Loucy (cell line): Measurements from ENCODE around the gene FCN3.
"Not testable (repeated sequence)": the region's sequence is repeated elsewhere in the genome, so short reads cannot be mapped to it uniquely, and the experiment has no call there.

Experiments
- H2AFZ ChIP-seq: fragments of 200-600 bp; sonication (generic); 2 replicates; pipeline ENCODE4 v1.6.0; 2016; ENCODE audit warnings: antibody characterized with exemption, mild to moderate bottlenecking, low read length, moderate library complexity
- H3F3A ChIP-seq: fragments of 200-600 bp; 2 replicates; pipeline ENCODE4 v1.6.0; 2016; ENCODE audit warnings: antibody characterized with exemption, low read depth, mild to moderate bottlenecking
- H3K27me3 ChIP-seq: fragments of 200-600 bp; sonication (generic); 2 replicates; pipeline ENCODE4 v1.6.1; 2014; ENCODE audit warnings: low read length, mild to moderate bottlenecking; ENCODE audit not compliant: insufficient read depth, poor library complexity, severe bottlenecking
- H3K36me3 ChIP-seq: fragments of 200-600 bp; sonication (generic); 2 replicates; pipeline ENCODE4 v1.6.1; 2016; ENCODE audit warnings: low read length; ENCODE audit not compliant: insufficient read depth
- H3K4me1 ChIP-seq: fragments of 200-600 bp; sonication (generic); 2 replicates; pipeline ENCODE4 v1.5.1; 2014; ENCODE audit warnings: low read length, mild to moderate bottlenecking; ENCODE audit not compliant: insufficient read depth, poor library complexity, severe bottlenecking
- H3K4me2 ChIP-seq: fragments of 200-600 bp; sonication (generic); 2 replicates; pipeline ENCODE4 v1.6.0; 2014; ENCODE audit warnings: antibody characterized with exemption, low read length, low read depth, mild to moderate bottlenecking; ENCODE audit not compliant: poor library complexity, severe bottlenecking
- H3K4me3 ChIP-seq: fragments of 200-600 bp; sonication (generic); 2 replicates; pipeline ENCODE4 v1.5.1; 2014; ENCODE audit warnings: low read length, mild to moderate bottlenecking, mixed read lengths; ENCODE audit not compliant: poor library complexity, severe bottlenecking
- H3K79me2 ChIP-seq: fragments of 200-600 bp; sonication (generic); 2 replicates; pipeline ENCODE4 v1.6.1; 2014; ENCODE audit warnings: low read length; ENCODE audit not compliant: insufficient read depth
- H3K9ac ChIP-seq: fragments of 200-600 bp; sonication (generic); 2 replicates; pipeline ENCODE4 v1.6.0; 2014; ENCODE audit warnings: mild to moderate bottlenecking, low read depth, low read length, moderate library complexity; ENCODE audit not compliant: poor library complexity, severe bottlenecking
- H3K9me2 ChIP-seq: fragments of 200-600 bp; sonication (generic); replicated peaks from 2 replicates; pipeline ENCODE4 v1.6.1; 2016; ENCODE audit warnings: low read depth, low read length, mixed read lengths
- H3K9me3 ChIP-seq: fragments of 200-600 bp; sonication (generic); 2 replicates; pipeline ENCODE4 v1.6.1; 2014; ENCODE audit warnings: mild to moderate bottlenecking, antibody characterized with exemption, low read length, low read depth; ENCODE audit not compliant: insufficient read depth
- H4K20me1 ChIP-seq: fragments of 200-600 bp; sonication (generic); 2 replicates; pipeline ENCODE4 v1.6.0; 2014; ENCODE audit warnings: antibody characterized with exemption, low read length, mild to moderate bottlenecking; ENCODE audit not compliant: insufficient read depth, poor library complexity, severe bottlenecking
- EZH2phosphoT487 ChIP-seq: fragments of 200-600 bp; IDR thresholded peaks from 2 replicates; pipeline ENCODE4 v1.6.1; 2018; ENCODE audit warnings: antibody characterized with exemption, mild to moderate bottlenecking, moderate library complexity, borderline replicate concordance
- TF ChIP-seq, protein P1 (sequence below): fragments of 200-600 bp; sonication (generic); conservative IDR thresholded peaks from 2 replicates; pipeline ENCODE4 v1.5.1; 2014; ENCODE audit warnings: mild to moderate bottlenecking, antibody characterized with exemption, low read length

The FCN3 gene

DNA sequence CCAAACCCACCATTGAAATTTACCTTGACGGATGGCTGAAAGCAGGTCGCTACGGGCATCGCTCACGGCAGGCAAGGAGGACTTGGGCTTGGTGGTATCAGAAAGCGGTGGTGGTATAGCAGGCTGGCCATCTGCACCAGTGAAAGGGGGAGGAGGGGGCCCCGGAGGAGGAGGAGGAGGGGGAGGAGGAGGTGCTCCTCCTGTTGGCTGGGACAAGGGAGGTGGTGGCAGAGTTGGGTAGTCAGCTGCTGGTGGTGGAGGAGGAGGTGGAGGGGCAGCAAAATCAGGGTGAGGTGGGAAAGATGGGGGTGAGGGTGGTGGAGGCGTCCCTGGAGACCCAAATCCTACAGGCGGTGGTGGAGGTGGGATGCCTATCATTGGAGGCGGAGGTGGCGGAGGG lies 35.0 kb upstream of the FCN3 start:
- Histone ChIP-seq H3F3A (0 out of 2 replicates have a peak, but pooled peaks cover under 1% of the 10 kb centered on the region), H4K20me1 (no peaks in the 10 kb centered on the region), H3K9me2 (no peaks in the 10 kb centered on the region), H3K4me3 (no peak overlapping the region), H3K79me2 (no peaks in the 10 kb centered on the region; the same call in 1 of the 2 replicates), H3K4me1 (peaks cover 12% of the 10 kb centered on the region), H3K9me3 (no peaks in the 10 kb centered on the region), H3K4me2 (no peak overlapping the region), H3K27me3 (no peaks in the 10 kb centered on the region), H2AFZ (no peak overlapping the region), H3K36me3 (peaks cover 75% of the 10 kb centered on the region; the same call in 1 of the 2 replicates), H3K9ac (no peak overlapping the region)
- TF ChIP-seq, protein P1, sequence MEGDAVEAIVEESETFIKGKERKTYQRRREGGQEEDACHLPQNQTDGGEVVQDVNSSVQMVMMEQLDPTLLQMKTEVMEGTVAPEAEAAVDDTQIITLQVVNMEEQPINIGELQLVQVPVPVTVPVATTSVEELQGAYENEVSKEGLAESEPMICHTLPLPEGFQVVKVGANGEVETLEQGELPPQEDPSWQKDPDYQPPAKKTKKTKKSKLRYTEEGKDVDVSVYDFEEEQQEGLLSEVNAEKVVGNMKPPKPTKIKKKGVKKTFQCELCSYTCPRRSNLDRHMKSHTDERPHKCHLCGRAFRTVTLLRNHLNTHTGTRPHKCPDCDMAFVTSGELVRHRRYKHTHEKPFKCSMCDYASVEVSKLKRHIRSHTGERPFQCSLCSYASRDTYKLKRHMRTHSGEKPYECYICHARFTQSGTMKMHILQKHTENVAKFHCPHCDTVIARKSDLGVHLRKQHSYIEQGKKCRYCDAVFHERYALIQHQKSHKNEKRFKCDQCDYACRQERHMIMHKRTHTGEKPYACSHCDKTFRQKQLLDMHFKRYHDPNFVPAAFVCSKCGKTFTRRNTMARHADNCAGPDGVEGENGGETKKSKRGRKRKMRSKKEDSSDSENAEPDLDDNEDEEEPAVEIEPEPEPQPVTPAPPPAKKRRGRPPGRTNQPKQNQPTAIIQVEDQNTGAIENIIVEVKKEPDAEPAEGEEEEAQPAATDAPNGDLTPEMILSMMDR, result no peak
- no peak for TF ChIP-seq EZH2phosphoT487

DNA sequence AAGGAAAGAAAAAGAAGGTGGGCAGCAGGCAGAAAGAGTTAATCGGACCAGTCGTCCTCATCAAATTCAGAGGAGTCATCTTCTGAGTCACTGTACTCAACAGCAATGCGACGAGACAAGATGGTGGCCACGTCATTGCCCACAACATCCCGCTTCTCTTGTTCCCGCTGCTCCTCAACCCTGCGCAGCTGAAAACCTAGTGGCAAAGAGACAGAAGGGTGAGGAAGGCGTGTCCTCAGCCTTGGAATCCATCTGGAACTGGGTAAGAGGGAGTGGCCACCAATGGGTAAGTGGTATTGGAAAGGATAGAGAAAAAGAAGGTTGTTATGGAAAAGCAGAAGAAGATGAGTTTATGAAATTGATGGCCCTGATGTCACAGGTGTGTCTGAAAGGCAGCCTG lies 33.5 kb upstream of the FCN3 start:
- H2AFZ ChIP-seq, result no peak overlapping the region
- peaks cover 12% of the 10 kb centered on the region; the same call in 1 of the 2 replicates for H3F3A ChIP-seq
- no peak overlapping the region for H3K4me3 ChIP-seq
- no peak overlapping the region for H3K9ac ChIP-seq
- H3K9me3 ChIP-seq, result no peaks in the 10 kb centered on the region
- H4K20me1 ChIP-seq, result no peaks in the 10 kb centered on the region
- H3K4me2 ChIP-seq, result no peak overlapping the region
- no peaks in the 10 kb centered on the region; the same call in 1 of the 2 replicates for H3K79me2 ChIP-seq
- H3K9me2 ChIP-seq, result no peaks in the 10 kb centered on the region
- TF ChIP-seq, protein P1, result no peak
- no peak for TF ChIP-seq EZH2phosphoT487
- H3K36me3 ChIP-seq, result peaks cover 60% of the 10 kb centered on the region; the same call in 1 of the 2 replicates
- no peaks in the 10 kb centered on the region for H3K27me3 ChIP-seq
- peaks cover 25% of the 10 kb centered on the region for H3K4me1 ChIP-seq

DNA sequence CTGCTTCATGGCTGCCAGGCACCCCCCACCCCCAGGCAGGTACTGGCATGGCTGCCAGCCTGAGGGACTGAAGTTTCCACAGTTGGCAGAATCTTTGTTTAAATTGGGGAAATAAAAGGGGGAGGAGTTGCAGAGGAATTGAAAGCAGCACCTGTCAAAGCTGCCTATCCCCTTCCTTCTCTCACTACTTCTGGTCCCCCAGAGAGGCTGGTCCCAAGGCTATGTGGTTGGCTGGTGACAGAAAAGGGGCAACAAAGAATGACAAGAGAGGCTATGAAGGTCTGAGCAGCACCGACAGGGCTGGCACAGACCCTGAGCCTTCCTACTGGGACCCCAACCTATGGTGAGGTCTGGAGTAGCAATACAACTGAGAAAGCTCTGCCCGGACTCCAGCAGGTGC lies 32.2 kb upstream of the FCN3 start:
- Histone ChIP-seq H3F3A (peaks cover 20% of the 10 kb centered on the region; the same call in 1 of the 2 replicates), H3K4me1 (peaks cover 38% of the 10 kb centered on the region), H3K9ac (peak overlapping the region; percentile 28), H3K36me3 (peaks cover 46% of the 10 kb centered on the region; the same call in 1 of the 2 replicates)
- not testable (repeated sequence) for H3K4me3 ChIP-seq, H3K9me2 ChIP-seq, H3K4me2 ChIP-seq, H3K79me2 ChIP-seq, H3K9me3 ChIP-seq, H2AFZ ChIP-seq, H3K27me3 ChIP-seq, H4K20me1 ChIP-seq

DNA sequence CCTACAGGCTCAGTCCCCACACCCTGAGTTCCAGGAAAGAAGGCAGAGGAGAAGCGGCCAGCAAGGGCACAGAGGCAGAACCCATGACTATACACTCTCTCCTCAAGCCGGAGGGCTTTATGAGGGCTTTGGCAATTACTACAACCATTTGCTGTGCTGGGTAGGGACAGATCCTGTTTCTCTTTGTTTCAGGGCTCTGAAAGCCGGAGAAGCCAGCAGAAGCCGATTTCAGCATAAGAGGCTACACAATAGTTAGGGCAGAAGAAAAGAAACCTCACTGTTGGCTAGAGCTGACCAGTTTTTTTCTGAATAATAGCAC lies 31.7 kb upstream of the FCN3 start:
- no peaks in the 10 kb centered on the region for H3K9me2 ChIP-seq
- TF ChIP-seq EZH2phosphoT487, result no peak
- TF ChIP-seq, protein P1, result no peak
- H3K4me1 ChIP-seq, result peaks cover 43% of the 10 kb centered on the region
- no peaks in the 10 kb centered on the region; the same call in 1 of the 2 replicates for H3K79me2 ChIP-seq
- no peaks in the 10 kb centered on the region for H3K27me3 ChIP-seq
- no peak overlapping the region for H3K4me3 ChIP-seq
- H3K36me3 ChIP-seq, result peaks cover 43% of the 10 kb centered on the region; the same call in 1 of the 2 replicates
- no peak overlapping the region for H3K4me2 ChIP-seq
- no peaks in the 10 kb centered on the region for H3K9me3 ChIP-seq
- no peaks in the 10 kb centered on the region for H4K20me1 ChIP-seq
- peak overlapping the region; percentile 28 for H3K9ac ChIP-seq
- H2AFZ ChIP-seq, result no peak overlapping the region
- H3F3A ChIP-seq, result peaks cover 20% of the 10 kb centered on the region; the same call in 1 of the 2 replicates
